SK-N-SH treated with all-trans-retinoic acid at 6 μM for 48 hours (cell line): ENCODE data around the gene ST6GALNAC4.
A peak's percentile ranks its signal among the peaks of the same experiment; 100 is the strongest.

Source experiments
- ATAC-seq: fragments of 200-7000 bp; cut with Tn5 transposase; 3 replicates; pipeline ENCODE4 v1.9.1; 2020; ENCODE audit warnings: mild to moderate bottlenecking, moderate library complexity
- ARNTL ChIP-seq: fragments of 450-650 bp; formaldehyde crosslinking; IDR thresholded peaks from 2 replicates; pipeline ENCODE4 v1.5.0; 2020; ENCODE audit warnings: low read depth, mild to moderate bottlenecking, moderate library complexity, borderline replicate concordance
- BACH2 ChIP-seq: fragments of 250-450 bp; sonication (Bioruptor Pico); IDR thresholded peaks from 2 replicates; pipeline ENCODE4 v1.9.0; 2021; ENCODE audit warnings: mild to moderate bottlenecking, borderline replicate concordance
- CSDC2 ChIP-seq: fragments of 250-450 bp; sonication (Bioruptor Pico); IDR thresholded peaks from 2 replicates; pipeline ENCODE4 v1.5.0; 2020; ENCODE audit warnings: mild to moderate bottlenecking, moderate library complexity
- ESRRG ChIP-seq: fragments of 250-450 bp; sonication (Bioruptor Pico); IDR thresholded peaks from 2 replicates; pipeline ENCODE4 v1.6.1; 2021; ENCODE audit warnings: mild to moderate bottlenecking
- GLIS3 ChIP-seq: fragments of 250-450 bp; sonication (Bioruptor Pico); IDR thresholded peaks from 2 replicates; pipeline ENCODE4 v1.5.0; 2020; ENCODE audit warnings: mild to moderate bottlenecking, moderate library complexity
- ISL1 ChIP-seq: fragments of 250-450 bp; sonication (Bioruptor Pico); IDR thresholded peaks from 2 replicates; pipeline ENCODE4 v2.1.2; 2022; ENCODE audit warnings: mild to moderate bottlenecking, moderate library complexity
- PATZ1 ChIP-seq: fragments of 250-450 bp; sonication (Bioruptor Pico); IDR thresholded peaks from 2 replicates; pipeline ENCODE4 v1.8.0; 2020; ENCODE audit warnings: mild to moderate bottlenecking, moderate library complexity, borderline replicate concordance
- PPARA ChIP-seq: fragments of 250-450 bp; sonication (Bioruptor Pico); IDR thresholded peaks from 2 replicates; pipeline ENCODE4 v1.5.0; 2020; ENCODE audit warnings: mild to moderate bottlenecking, borderline replicate concordance
- RARB ChIP-seq: fragments of 250-450 bp; sonication (Bioruptor Pico); IDR thresholded peaks from 2 replicates; pipeline ENCODE4 v1.8.0; 2021; ENCODE audit warnings: mild to moderate bottlenecking, moderate library complexity
- SNAI2 ChIP-seq: fragments of 250-450 bp; sonication (Bioruptor Pico); IDR thresholded peaks from 2 replicates; pipeline ENCODE4 v1.5.0; 2020; ENCODE audit warnings: mild to moderate bottlenecking, moderate library complexity
- TCF4 ChIP-seq: fragments of 250-450 bp; sonication (Bioruptor Pico); IDR thresholded peaks from 2 replicates; pipeline ENCODE4 v1.8.0; 2021; ENCODE audit warnings: mild to moderate bottlenecking, moderate library complexity, borderline replicate concordance
- TOX ChIP-seq: fragments of 250-450 bp; sonication (Bioruptor Pico); IDR thresholded peaks from 2 replicates; pipeline ENCODE4 v1.8.0; 2021; ENCODE audit warnings: mild to moderate bottlenecking, moderate library complexity, borderline replicate concordance
- TSHZ2 ChIP-seq: fragments of 250-450 bp; sonication (Bioruptor Pico); IDR thresholded peaks from 2 replicates; pipeline ENCODE4 v1.5.0; 2020; ENCODE audit warnings: mild to moderate bottlenecking, moderate library complexity
- ZC3H10 ChIP-seq: fragments of 250-450 bp; sonication (Bioruptor Pico); IDR thresholded peaks from 2 replicates; pipeline ENCODE4 v1.5.1; 2021; ENCODE audit warnings: mild to moderate bottlenecking, moderate library complexity
- ZFP3 ChIP-seq: fragments of 250-450 bp; sonication (Bioruptor Pico); IDR thresholded peaks from 2 replicates; pipeline ENCODE4 v1.5.0; 2020; ENCODE audit warnings: mild to moderate bottlenecking, moderate library complexity
- ZFP30 ChIP-seq: fragments of 450-650 bp; formaldehyde crosslinking; IDR thresholded peaks from 2 replicates; pipeline ENCODE4 v1.5.0; 2022; ENCODE audit warnings: mild to moderate bottlenecking, moderate library complexity
- ZNF565 ChIP-seq: fragments of 450-650 bp; formaldehyde crosslinking; conservative IDR thresholded peaks from 2 replicates; pipeline ENCODE4 v1.5.0; 2020; ENCODE audit warnings: low read depth, mild to moderate bottlenecking, moderate library complexity
- ZNF70 ChIP-seq: fragments of 450-650 bp; formaldehyde crosslinking; IDR thresholded peaks from 2 replicates; pipeline ENCODE4 v1.5.0; 2020; ENCODE audit warnings: mild to moderate bottlenecking, moderate library complexity
- ZNF8 ChIP-seq: fragments of 450-650 bp; formaldehyde crosslinking; IDR thresholded peaks from 2 replicates; pipeline ENCODE4 v1.5.0; 2020; ENCODE audit warnings: mild to moderate bottlenecking, moderate library complexity
- TF ChIP-seq, protein P1 (sequence below): fragments of 250-450 bp; sonication (Bioruptor Pico); IDR thresholded peaks from 2 replicates; pipeline ENCODE4 v1.5.1; 2021; ENCODE audit warnings: mild to moderate bottlenecking, moderate library complexity
- TF ChIP-seq, protein P2 (sequence below): fragments of 250-450 bp; sonication (Bioruptor Pico); IDR thresholded peaks from 2 replicates; pipeline ENCODE4 v1.5.1; 2020; ENCODE audit warnings: low read depth, mild to moderate bottlenecking, moderate library complexity
- TF ChIP-seq, protein P3 (sequence below): fragments of 250-450 bp; sonication (Bioruptor Pico); IDR thresholded peaks from 2 replicates; pipeline ENCODE4 v1.8.0; 2021; ENCODE audit warnings: low read depth, mild to moderate bottlenecking, moderate library complexity, borderline replicate concordance

ST6GALNAC4 gene

DNA sequence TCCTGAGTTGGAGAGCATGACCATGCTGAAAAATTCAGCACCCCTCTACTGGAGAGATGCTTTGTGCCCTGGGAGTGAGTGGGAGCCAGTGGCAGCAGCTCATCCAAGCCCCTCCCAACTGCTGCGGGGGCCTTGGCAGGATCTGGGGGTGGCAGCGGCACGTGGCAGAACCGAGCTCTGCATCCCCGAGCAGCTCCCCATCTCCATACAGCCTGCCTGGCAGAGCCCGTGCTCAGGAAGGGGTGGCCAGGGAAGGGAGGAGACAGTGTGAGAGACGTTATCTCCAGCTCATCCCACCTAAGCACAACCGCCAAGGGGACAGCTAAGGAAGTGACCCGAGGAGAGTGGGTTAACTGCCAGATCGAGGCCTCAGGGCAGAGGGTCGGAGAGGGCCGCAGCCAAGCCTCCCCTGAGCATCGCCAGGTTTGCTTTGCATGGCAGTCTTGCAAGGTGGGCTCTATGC is 38.0 kb upstream of the ST6GALNAC4 start:
- TF ChIP-seq, protein P1, sequence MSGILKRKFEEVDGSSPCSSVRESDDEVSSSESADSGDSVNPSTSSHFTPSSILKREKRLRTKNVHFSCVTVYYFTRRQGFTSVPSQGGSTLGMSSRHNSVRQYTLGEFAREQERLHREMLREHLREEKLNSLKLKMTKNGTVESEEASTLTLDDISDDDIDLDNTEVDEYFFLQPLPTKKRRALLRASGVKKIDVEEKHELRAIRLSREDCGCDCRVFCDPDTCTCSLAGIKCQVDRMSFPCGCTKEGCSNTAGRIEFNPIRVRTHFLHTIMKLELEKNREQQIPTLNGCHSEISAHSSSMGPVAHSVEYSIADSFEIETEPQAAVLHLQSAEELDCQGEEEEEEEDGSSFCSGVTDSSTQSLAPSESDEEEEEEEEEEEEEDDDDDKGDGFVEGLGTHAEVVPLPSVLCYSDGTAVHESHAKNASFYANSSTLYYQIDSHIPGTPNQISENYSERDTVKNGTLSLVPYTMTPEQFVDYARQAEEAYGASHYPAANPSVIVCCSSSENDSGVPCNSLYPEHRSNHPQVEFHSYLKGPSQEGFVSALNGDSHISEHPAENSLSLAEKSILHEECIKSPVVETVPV (CRISPR knock-in tag): no peak
- TF ChIP-seq ZC3H10 (CRISPR knock-in tag) (no peak), TOX (no peak), RARB (CRISPR knock-in tag) (no peak), PATZ1 (CRISPR knock-in tag) (no peak), ZFP30 (CRISPR knock-in tag) (no peak), ZNF565 (CRISPR knock-in tag) (no peak), TCF4 (CRISPR knock-in tag) (no peak), GLIS3 (CRISPR knock-in tag) (no peak), ARNTL (no peak), ZNF8 (no peak), ISL1 (CRISPR knock-in tag) (no peak), ZFP3 (no peak), TSHZ2 (CRISPR knock-in tag) (no peak), BACH2 (CRISPR knock-in tag) (no peak), SNAI2 (CRISPR knock-in tag) (no peak), ZNF70 (CRISPR knock-in tag) (no peak), PPARA (CRISPR knock-in tag) (no peak)
- TF ChIP-seq, protein P2, sequence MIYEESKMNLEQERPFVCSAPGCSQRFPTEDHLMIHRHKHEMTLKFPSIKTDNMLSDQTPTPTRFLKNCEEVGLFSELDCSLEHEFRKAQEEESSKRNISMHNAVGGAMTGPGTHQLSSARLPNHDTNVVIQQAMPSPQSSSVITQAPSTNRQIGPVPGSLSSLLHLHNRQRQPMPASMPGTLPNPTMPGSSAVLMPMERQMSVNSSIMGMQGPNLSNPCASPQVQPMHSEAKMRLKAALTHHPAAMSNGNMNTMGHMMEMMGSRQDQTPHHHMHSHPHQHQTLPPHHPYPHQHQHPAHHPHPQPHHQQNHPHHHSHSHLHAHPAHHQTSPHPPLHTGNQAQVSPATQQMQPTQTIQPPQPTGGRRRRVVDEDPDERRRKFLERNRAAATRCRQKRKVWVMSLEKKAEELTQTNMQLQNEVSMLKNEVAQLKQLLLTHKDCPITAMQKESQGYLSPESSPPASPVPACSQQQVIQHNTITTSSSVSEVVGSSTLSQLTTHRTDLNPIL: no peak
- TF ChIP-seq, protein P3, sequence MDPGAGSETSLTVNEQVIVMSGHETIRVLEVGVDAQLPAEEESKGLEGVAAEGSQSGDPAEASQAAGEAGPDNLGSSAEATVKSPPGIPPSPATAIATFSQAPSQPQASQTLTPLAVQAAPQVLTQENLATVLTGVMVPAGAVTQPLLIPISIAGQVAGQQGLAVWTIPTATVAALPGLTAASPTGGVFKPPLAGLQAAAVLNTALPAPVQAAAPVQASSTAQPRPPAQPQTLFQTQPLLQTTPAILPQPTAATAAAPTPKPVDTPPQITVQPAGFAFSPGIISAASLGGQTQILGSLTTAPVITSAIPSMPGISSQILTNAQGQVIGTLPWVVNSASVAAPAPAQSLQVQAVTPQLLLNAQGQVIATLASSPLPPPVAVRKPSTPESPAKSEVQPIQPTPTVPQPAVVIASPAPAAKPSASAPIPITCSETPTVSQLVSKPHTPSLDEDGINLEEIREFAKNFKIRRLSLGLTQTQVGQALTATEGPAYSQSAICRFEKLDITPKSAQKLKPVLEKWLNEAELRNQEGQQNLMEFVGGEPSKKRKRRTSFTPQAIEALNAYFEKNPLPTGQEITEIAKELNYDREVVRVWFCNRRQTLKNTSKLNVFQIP (CRISPR knock-in tag): no peak
- TF ChIP-seq, all 23 proteins: peak for 0
- ATAC-seq: peak; percentile 13; the same call in 2 of the 3 replicates

DNA sequence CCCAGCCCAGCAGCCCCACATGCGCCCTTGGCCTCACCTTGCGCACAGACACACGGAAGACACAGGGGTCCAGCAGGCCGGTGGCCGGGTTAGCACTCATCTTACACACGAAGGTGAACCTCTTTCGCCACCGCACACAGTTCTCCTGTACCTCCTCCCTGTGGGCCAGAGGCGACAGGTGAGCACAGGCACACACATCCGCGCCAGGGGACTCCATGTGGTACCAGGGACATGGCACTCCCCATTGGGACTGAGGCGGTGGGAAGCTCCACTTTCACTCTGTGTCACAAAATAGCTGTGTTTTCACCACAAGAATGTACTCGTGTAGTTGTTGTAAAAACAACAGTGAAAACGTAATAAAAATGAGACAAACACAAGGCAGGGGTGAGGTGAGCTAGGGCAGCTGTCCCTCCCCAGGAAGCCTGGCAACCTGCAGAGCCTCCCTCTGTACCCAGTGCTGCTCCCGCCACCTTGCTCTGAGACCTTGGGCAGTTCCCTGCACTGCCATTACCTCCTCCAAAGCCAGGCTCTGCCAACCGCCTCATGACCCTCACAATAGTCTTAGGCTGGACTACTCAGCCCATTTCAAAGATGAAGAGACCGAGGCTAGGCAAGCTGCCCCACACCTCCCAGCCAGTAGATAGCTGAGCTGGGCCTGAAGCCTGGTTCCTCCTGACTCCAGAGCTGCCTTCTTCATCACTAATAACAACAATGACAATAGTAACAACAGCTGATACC is 37.1 kb upstream of the ST6GALNAC4 start:
- no peak for ATAC-seq
- TF ChIP-seq, protein P1 (CRISPR knock-in tag): no peak
- no peak for TF ChIP-seq ZFP30 (CRISPR knock-in tag)
- TF ChIP-seq, protein P2: no peak
- no peak for TF ChIP-seq ARNTL
- TF ChIP-seq CSDC2 (CRISPR knock-in tag): no peak
- no peak for TF ChIP-seq ZC3H10 (CRISPR knock-in tag)
- TF ChIP-seq TOX: no peak
- TF ChIP-seq SNAI2 (CRISPR knock-in tag): no peak
- no peak for TF ChIP-seq PPARA (CRISPR knock-in tag)
- no peak for TF ChIP-seq ESRRG (CRISPR knock-in tag)
- no peak for TF ChIP-seq PATZ1 (CRISPR knock-in tag)
- no peak for TF ChIP-seq ZFP3
- TF ChIP-seq BACH2 (CRISPR knock-in tag): no peak
- TF ChIP-seq ISL1 (CRISPR knock-in tag): no peak
- TF ChIP-seq, all 23 proteins: peak for 0
